ENCODE measurements around the gene EEF1AKMT4.

GRCh38 chr3:184296616-184297015, 47.1 kb downstream of the EEF1AKMT4 start:
- TF ChIP-seq CTCF (conservative IDR thresholded peaks at IDR 0.05; ENCODE audit: low read length) (no peak), EZH2phosphoT487 (IDR thresholded peaks at IDR 0.05; ENCODE audit: borderline replicate concordance, low read depth, low read length) (no peak)
